GM19455 (cell line): Measurements from ENCODE around the gene MED13L.
"Not testable (repeated sequence)": the region's sequence is repeated elsewhere in the genome, so short reads cannot be mapped to it uniquely, and the experiment has no call there.

Experiments
- ATAC-seq: cut with Tn5 transposase; IDR thresholded peaks from one replicate; pipeline ENCODE4 v1.9.1; 2021; ENCODE audit not compliant: unreplicated experiment

MED13L gene

GRCh38 chr12:116064493-116064892 is 213.0 kb downstream of the MED13L start:
- ATAC-seq, result no peak

- ATAC-seq, result no peak
Measured at GRCh38 chr12:116062698-116063097, 214.8 kb downstream of the MED13L start.

- ATAC-seq, result peak; percentile 71
Measured at GRCh38 chr12:116060764-116061163, 216.7 kb downstream of the MED13L start.

- no peak for ATAC-seq
Measured at GRCh38 chr12:116059904-116060303, 217.6 kb downstream of the MED13L start.

- ATAC-seq, result no peak
Measured at GRCh38 chr12:116058574-116058973, 218.9 kb downstream of the MED13L start.

GRCh38 chr12:116057356-116057755 is 220.1 kb downstream of the MED13L start:
- ATAC-seq, result no peak

- no peak for ATAC-seq
Measured at GRCh38 chr12:116055895-116056607, 221.4 kb downstream of the MED13L start.

- ATAC-seq, result no peak
Measured at GRCh38 chr12:116054280-116054679, 223.2 kb downstream of the MED13L start.

- ATAC-seq, result no peak
Measured at GRCh38 chr12:116053479-116054200, 223.9 kb downstream of the MED13L start.

GRCh38 chr12:116050275-116050674 is 227.2 kb downstream of the MED13L start:
- no peak for ATAC-seq

GRCh38 chr12:116048879-116049278 is 228.6 kb downstream of the MED13L start:
- no peak for ATAC-seq

GRCh38 chr12:116046039-116046438 is 231.5 kb downstream of the MED13L start:
- ATAC-seq, result no peak

GRCh38 chr12:116045150-116045549 is 232.3 kb downstream of the MED13L start:
- no peak for ATAC-seq

- ATAC-seq, result no peak
Measured at GRCh38 chr12:116043659-116044535, 233.6 kb downstream of the MED13L start.

GRCh38 chr12:116040402-116040801 is 237.1 kb downstream of the MED13L start:
- ATAC-seq, result no peak

- no peak for ATAC-seq
Measured at GRCh38 chr12:116039081-116039480, 238.4 kb downstream of the MED13L start.

- ATAC-seq, result no peak
Measured at GRCh38 chr12:116037941-116038837, 239.3 kb downstream of the MED13L start.

- no peak for ATAC-seq
Measured at GRCh38 chr12:116033765-116034164, 243.7 kb downstream of the MED13L start.

- not testable (repeated sequence) for ATAC-seq
Measured at GRCh38 chr12:116031624-116032023, 245.9 kb downstream of the MED13L start.

GRCh38 chr12:116028619-116029018 is 248.9 kb downstream of the MED13L start:
- no peak for ATAC-seq

- ATAC-seq, result no peak
Measured at GRCh38 chr12:116027551-116027821, 250.0 kb downstream of the MED13L start.
